ENCODE data around the gene GSTO2.
A peak's percentile ranks its signal among the peaks of the same experiment; 100 is the strongest.

The GSTO2 gene

DNA sequence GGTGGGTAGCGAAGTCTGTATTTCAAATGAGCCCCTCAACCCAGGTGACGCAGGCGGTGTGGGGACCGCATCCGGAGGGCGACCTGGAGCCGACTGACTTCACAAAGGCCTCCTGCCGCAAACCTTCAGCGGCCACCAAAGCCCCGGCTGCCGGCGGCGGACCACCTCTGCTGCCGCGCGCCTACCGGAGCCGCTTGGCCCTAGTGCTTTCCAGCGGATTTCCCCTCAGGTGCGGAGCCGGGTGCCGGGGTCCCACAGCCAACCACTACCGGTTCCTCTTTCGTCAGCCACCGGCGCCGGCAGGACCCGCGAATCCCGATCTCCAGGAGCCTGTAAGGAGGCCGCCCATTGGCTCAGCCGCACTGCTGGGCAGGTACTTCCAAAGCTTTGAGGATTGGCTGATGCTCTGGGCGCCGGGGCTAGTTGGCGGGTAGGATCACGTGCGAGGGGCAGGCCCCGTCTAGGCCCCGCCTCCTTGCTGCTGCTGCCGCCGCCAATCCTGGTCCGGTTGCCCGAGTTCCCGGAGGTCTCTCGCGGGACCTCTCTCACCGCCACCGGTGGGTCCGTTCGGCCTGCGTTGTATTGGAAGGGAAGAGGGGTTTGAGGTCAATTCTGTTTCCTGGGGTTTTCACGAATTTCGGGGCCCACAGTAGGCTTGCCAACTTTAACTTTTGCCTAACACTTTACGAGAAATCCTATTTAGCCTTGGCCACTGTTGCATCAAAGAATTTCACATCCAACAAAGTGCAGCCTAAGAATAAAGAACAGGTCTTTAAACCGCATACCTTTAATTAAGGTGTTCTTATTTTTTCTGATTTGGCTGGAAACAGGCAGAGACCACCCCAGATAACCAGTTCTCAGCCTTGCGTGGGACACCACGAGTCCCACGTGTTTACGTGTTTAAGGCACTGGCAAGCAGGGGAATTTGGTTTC lies at the start of gene GSTO2:
Gene GSTO2, plus strand, starts transcription at position 472 of the 933 bp plus-strand sequence. CDS start 5,732 bp downstream, outside the sequence.
- Histone ChIP-seq H3K9me3 (ENCODE audit: control insufficient read depth, insufficient read depth, low read length) (no peaks in the 10 kb centered on the region), H3K4me1 (ENCODE audit: control insufficient read depth, insufficient read depth, low read length) (peaks cover 3% of the 10 kb centered on the region), H3K36me3 (ENCODE audit: control insufficient read depth, insufficient read depth, low read length) (no peaks in the 10 kb centered on the region), H3K9ac (ENCODE audit: low read depth, low read length) (peak within 1 kb of the TSS; percentile 71), H3K4me3 (ENCODE audit: low read depth, low read length) (peak within 1 kb of the TSS; percentile 90), H3K27me3 (ENCODE audit: control insufficient read depth, insufficient read depth, low read length) (no peaks in the 10 kb centered on the region)

DNA sequence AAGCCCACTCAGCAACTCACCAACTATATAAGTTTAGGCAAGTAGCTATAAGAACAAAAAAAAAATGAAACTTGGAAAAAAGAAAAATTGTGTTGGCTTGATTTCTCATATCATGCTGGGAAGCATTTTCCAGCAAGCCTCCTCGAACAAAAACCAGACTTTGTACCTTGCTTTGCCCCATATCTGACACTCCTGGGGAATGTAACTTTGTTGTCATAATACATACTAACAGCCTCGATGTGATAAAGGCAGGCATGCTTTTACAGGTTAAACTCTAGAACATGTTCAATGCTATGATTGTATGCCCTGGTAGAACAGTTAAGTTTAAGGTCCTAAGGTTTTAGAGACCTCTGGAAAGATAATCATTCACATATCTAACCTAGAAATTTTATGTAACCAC lies 48.5 kb upstream of the GSTO2 start:
- Histone ChIP-seq H3K4me3 (ENCODE audit: low read depth, low read length) (no peak overlapping the region), H3K36me3 (ENCODE audit: control insufficient read depth, insufficient read depth, low read length) (no peaks in the 10 kb centered on the region), H3K27me3 (ENCODE audit: control insufficient read depth, insufficient read depth, low read length) (no peaks in the 10 kb centered on the region), H3K9me3 (ENCODE audit: control insufficient read depth, insufficient read depth, low read length) (no peaks in the 10 kb centered on the region), H3K9ac (ENCODE audit: low read depth, low read length) (no peak overlapping the region), H3K4me1 (ENCODE audit: control insufficient read depth, insufficient read depth, low read length) (no peaks in the 10 kb centered on the region)

DNA sequence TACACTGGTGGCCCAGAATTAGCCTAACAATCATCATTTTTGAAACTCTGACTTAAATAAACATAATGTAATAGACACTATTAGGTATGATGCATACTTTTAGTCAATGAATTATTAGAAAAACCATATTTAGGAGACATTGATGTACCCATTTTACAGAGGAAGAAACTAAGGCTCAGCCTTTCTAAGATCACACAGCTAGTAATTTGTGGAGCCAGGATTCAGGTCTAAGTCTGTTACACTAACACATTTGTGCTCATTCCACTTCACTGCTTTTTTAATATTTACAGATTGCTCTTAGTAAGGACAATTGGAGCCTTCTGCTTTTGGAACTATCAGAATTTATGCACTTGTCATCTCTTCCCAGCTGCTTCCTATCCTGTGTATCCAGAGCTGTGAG lies 45.7 kb upstream of the GSTO2 start:
- Histone ChIP-seq H3K27me3 (ENCODE audit: control insufficient read depth, insufficient read depth, low read length) (no peaks in the 10 kb centered on the region), H3K36me3 (ENCODE audit: control insufficient read depth, insufficient read depth, low read length) (no peaks in the 10 kb centered on the region), H3K9me3 (ENCODE audit: control insufficient read depth, insufficient read depth, low read length) (no peaks in the 10 kb centered on the region), H3K4me1 (ENCODE audit: control insufficient read depth, insufficient read depth, low read length) (no peaks in the 10 kb centered on the region), H3K4me3 (ENCODE audit: low read depth, low read length) (no peak overlapping the region), H3K9ac (ENCODE audit: low read depth, low read length) (no peak overlapping the region)

DNA sequence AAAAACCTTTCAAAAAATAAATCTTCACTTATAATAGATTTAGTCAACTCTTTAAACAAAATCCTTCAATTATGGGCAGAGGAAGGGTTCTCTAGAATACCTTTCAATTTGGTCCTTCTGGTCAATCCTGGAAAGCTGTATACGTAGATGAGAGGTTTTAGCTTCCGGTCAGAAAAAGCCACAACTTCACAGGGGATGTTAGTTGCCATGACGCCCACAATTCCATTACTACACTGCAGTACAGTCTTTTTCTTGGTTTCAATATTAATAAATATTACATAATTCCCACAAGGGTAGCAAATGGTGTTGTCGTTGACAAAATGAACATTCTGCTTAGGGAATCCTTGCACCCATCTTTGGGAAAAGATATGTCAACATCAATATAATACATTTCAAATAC lies 38.5 kb upstream of the GSTO2 start:
- Histone ChIP-seq H3K4me1 (ENCODE audit: control insufficient read depth, insufficient read depth, low read length) (no peaks in the 10 kb centered on the region), H3K4me3 (ENCODE audit: low read depth, low read length) (no peak overlapping the region), H3K27me3 (ENCODE audit: control insufficient read depth, insufficient read depth, low read length) (peaks cover 3% of the 10 kb centered on the region)

DNA sequence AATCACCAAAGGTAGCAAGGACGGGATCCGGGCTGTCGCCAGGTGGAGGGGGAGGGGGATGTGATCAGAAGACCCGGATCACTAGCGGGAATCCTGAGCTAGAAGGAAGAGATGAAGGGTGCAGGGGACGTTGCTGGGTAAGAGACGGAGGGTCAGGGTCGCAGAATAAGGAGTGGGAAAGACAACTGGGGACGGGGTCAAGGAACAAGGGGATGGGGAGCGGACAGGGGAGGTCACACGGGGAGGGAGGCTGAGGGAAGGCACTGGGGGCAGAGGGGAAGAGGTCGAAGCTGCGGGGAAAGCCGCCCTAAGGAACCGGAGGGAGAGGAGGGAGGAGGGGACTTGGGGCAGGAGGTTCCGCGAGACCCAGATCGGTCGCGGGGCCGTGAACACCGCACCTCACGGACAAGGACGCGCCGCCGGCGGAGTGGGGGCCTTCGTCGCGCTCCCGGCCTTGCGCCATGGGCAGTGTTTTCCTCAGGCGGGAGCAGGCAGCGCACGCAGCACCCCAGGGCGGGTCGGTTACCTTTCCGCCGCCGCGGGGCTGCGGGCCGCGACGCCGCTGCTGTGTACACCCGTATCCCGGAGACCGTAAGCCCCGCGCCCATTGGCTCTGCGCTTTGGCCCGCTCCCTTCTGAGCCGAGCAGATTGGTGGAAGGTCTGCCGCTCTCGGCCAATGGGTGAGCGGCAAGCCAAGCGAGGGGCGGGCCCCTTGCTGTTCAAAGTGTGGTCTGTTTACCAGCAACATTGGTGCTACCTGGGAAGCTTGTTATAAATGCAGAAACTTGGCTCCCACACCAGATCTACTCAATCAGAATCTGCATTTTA lies 37.0 kb upstream of the GSTO2 start, which contains the start of gene CFAP43:
Gene CFAP43, minus strand, starts transcription at position 581 of the 829 bp plus-strand sequence. Its CDS starts 118 bp downstream, at position 463.
- Histone ChIP-seq H3K27me3 (ENCODE audit: control insufficient read depth, insufficient read depth, low read length) (peaks cover 3% of the 10 kb centered on the region), H3K9me3 (ENCODE audit: control insufficient read depth, insufficient read depth, low read length) (no peaks in the 10 kb centered on the region), H3K4me3 (ENCODE audit: low read depth, low read length) (peak within 1 kb of the TSS; percentile 91), H3K9ac (ENCODE audit: low read depth, low read length) (peak within 1 kb of the TSS; percentile 32), H3K36me3 (ENCODE audit: control insufficient read depth, insufficient read depth, low read length) (no peaks in the 10 kb centered on the region), H3K4me1 (ENCODE audit: control insufficient read depth, insufficient read depth, low read length) (no peaks in the 10 kb centered on the region)

More for the DNA sequence above, 38.5 kb upstream of the GSTO2 start:
- H3K9ac ChIP-seq (ENCODE audit: low read depth, low read length): no peak overlapping the region
- no peaks in the 10 kb centered on the region for H3K36me3 ChIP-seq (ENCODE audit: control insufficient read depth, insufficient read depth, low read length)
- H3K9me3 ChIP-seq (ENCODE audit: control insufficient read depth, insufficient read depth, low read length): no peaks in the 10 kb centered on the region

DNA sequence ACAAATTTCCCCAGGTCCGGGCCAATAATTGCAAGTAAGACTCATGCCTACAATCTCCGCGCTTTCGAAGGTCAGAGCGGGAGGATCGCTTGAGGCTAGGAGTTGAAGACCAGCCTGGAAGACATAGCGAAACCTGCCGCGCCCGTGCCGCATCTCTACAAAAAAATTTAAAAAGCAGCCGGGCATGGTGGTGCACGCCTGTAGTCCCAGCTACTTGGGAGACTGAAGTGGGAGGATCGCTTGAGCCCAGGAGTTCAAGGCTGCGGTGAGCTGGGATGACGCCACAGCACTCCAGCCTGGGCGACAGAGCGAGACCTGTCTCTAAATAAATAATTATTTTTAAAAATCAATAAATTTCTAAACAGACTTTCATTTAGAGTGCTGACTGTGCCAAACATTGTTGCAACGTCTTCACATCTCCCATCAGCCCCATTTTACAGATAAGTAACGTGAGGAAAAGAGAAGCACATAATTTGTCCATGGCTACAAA lies 36.3 kb upstream of the GSTO2 start:
- Histone ChIP-seq H3K9me3 (ENCODE audit: control insufficient read depth, insufficient read depth, low read length) (no peaks in the 10 kb centered on the region), H3K9ac (ENCODE audit: low read depth, low read length) (no peak overlapping the region), H3K36me3 (ENCODE audit: control insufficient read depth, insufficient read depth, low read length) (no peaks in the 10 kb centered on the region), H3K27me3 (ENCODE audit: control insufficient read depth, insufficient read depth, low read length) (peaks cover 3% of the 10 kb centered on the region), H3K4me1 (ENCODE audit: control insufficient read depth, insufficient read depth, low read length) (no peaks in the 10 kb centered on the region), H3K4me3 (ENCODE audit: low read depth, low read length) (peak overlapping the region; percentile 91)

DNA sequence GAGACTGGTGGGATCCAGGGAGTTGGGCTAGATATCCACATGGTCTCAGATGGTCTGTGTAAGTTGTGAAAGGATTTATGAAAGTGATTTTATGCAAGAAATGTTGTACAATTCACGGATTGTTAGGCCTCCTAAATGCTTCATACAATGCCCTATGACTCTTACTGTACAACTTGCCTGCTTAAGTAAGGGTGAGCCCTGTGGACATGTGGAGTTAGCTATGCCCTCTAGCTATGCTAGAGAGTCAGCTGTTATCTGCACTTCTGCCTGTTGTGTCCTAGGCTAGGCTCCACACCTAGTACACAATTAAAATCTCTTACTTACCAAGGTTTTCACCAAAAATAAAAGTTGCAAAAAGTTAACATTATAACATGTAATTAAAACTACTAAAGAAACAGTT lies 35.2 kb upstream of the GSTO2 start:
- H3K9me3 ChIP-seq (ENCODE audit: control insufficient read depth, insufficient read depth, low read length): no peaks in the 10 kb centered on the region
- no peaks in the 10 kb centered on the region for H3K36me3 ChIP-seq (ENCODE audit: control insufficient read depth, insufficient read depth, low read length)
- H3K4me3 ChIP-seq (ENCODE audit: low read depth, low read length): no peak overlapping the region

DNA sequence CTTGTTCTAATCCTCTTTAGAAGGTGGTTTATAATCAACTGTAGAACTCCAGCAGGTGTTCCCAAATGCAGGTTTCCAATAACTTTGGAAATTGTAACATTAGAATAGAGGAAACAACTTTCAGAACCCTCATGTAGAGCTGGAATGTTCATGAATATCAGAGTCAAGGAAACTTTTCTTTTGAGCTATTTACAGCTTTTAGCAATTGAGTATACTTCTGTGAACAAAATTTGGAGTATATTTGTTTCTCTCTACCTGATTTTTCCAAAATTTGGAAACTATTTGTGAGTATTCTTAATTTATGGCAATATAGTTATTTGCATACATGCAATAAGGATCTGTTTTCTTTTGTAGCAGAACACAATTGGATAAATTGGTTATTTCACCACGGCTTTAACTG lies 34.0 kb upstream of the GSTO2 start:
- Histone ChIP-seq H3K27me3 (ENCODE audit: control insufficient read depth, insufficient read depth, low read length) (peaks cover 6% of the 10 kb centered on the region), H3K9me3 (ENCODE audit: control insufficient read depth, insufficient read depth, low read length) (no peaks in the 10 kb centered on the region), H3K4me1 (ENCODE audit: control insufficient read depth, insufficient read depth, low read length) (no peaks in the 10 kb centered on the region), H3K9ac (ENCODE audit: low read depth, low read length) (no peak overlapping the region), H3K36me3 (ENCODE audit: control insufficient read depth, insufficient read depth, low read length) (no peaks in the 10 kb centered on the region), H3K4me3 (ENCODE audit: low read depth, low read length) (no peak overlapping the region)

More for the DNA sequence above, 35.2 kb upstream of the GSTO2 start:
- Histone ChIP-seq H3K9ac (ENCODE audit: low read depth, low read length) (no peak overlapping the region), H3K4me1 (ENCODE audit: control insufficient read depth, insufficient read depth, low read length) (no peaks in the 10 kb centered on the region), H3K27me3 (ENCODE audit: control insufficient read depth, insufficient read depth, low read length) (peaks cover 3% of the 10 kb centered on the region)

DNA sequence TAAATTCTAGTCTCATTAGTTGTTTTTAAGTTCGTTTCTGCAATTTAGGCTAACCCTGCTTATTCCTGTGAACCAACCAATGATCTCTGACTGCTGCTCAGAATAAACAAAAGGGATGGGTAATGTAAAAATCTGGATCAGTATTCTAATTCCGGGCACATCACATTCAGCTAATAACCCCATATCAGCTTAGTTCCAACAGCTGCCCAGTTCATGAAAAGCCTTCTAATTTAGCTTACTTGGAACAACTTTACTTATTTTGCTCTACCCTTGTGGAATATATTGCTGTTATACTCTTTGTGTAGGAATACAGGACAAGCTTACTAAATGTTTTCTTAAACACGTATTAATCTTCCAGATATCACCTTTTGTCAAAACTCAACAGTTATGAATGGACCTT lies 33.2 kb upstream of the GSTO2 start:
- Histone ChIP-seq H3K9me3 (ENCODE audit: control insufficient read depth, insufficient read depth, low read length) (no peaks in the 10 kb centered on the region), H3K9ac (ENCODE audit: low read depth, low read length) (no peak overlapping the region), H3K4me1 (ENCODE audit: control insufficient read depth, insufficient read depth, low read length) (no peaks in the 10 kb centered on the region), H3K27me3 (ENCODE audit: control insufficient read depth, insufficient read depth, low read length) (peaks cover 6% of the 10 kb centered on the region), H3K4me3 (ENCODE audit: low read depth, low read length) (no peak overlapping the region), H3K36me3 (ENCODE audit: control insufficient read depth, insufficient read depth, low read length) (no peaks in the 10 kb centered on the region)

DNA sequence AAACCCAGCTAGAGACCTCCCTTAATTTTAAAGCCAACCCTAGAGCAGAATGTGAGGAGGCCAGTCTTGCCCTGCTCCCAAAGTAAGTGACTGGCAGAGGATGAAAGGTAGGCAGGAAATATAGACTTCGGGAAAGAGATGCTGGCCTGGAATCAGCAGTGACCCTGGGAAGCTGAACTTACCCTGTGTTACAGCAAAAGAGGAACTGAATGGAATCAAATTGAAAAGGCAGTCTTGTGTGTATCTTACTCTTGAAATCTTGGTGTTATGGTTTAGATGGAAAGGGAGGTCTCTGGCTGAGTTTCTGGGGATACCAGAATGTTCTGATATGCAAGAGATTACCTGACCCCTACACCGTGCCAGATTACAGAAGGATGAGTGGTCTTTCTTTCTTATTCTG lies 28.9 kb upstream of the GSTO2 start:
- Histone ChIP-seq H3K27me3 (ENCODE audit: control insufficient read depth, insufficient read depth, low read length) (peaks cover 4% of the 10 kb centered on the region), H3K9me3 (ENCODE audit: control insufficient read depth, insufficient read depth, low read length) (no peaks in the 10 kb centered on the region), H3K4me3 (ENCODE audit: low read depth, low read length) (no peak overlapping the region), H3K4me1 (ENCODE audit: control insufficient read depth, insufficient read depth, low read length) (no peaks in the 10 kb centered on the region), H3K36me3 (ENCODE audit: control insufficient read depth, insufficient read depth, low read length) (no peaks in the 10 kb centered on the region), H3K9ac (ENCODE audit: low read depth, low read length) (no peak overlapping the region)

DNA sequence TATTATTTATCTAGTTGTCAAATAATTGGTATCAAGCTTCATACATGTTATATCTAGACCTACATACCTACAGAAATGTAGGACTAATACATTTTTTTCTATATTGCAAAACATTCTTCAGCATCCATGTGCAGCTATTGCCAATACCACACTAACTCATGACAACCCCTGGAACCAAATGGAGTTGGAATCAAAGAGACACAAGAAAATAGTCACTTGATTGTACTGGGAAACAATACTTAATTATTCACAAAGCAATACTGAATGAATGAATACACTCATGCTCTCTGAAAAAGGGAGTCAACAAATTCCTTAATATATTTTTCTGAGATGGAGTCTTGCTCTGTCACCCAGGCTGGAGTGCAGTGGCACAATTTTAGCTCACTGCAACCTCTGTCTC lies 26.4 kb upstream of the GSTO2 start:
- Histone ChIP-seq H3K9me3 (ENCODE audit: control insufficient read depth, insufficient read depth, low read length) (no peaks in the 10 kb centered on the region), H3K9ac (ENCODE audit: low read depth, low read length) (no peak overlapping the region), H3K4me3 (ENCODE audit: low read depth, low read length) (no peak overlapping the region), H3K36me3 (ENCODE audit: control insufficient read depth, insufficient read depth, low read length) (no peaks in the 10 kb centered on the region), H3K4me1 (ENCODE audit: control insufficient read depth, insufficient read depth, low read length) (no peaks in the 10 kb centered on the region), H3K27me3 (ENCODE audit: control insufficient read depth, insufficient read depth, low read length) (peaks cover 4% of the 10 kb centered on the region)
